GM11168 (cell line): ENCODE results near the gene GLOD4.
"Not testable (repeated sequence)": the region's sequence is repeated elsewhere in the genome, so short reads cannot be mapped to it uniquely, and the experiment has no call there.

Experiments
- in situ Hi-C: fragments of 300-500 bp; cut with MboI; formaldehyde crosslinking; loops from one replicate; pipeline ENCODE4 v1.12.0; 2022; ENCODE audit warnings: low sequenced_read_pairs; ENCODE audit not compliant: unreplicated experiment

The GLOD4 gene, protein sequence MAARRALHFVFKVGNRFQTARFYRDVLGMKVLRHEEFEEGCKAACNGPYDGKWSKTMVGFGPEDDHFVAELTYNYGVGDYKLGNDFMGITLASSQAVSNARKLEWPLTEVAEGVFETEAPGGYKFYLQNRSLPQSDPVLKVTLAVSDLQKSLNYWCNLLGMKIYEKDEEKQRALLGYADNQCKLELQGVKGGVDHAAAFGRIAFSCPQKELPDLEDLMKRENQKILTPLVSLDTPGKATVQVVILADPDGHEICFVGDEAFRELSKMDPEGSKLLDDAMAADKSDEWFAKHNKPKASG

DNA sequence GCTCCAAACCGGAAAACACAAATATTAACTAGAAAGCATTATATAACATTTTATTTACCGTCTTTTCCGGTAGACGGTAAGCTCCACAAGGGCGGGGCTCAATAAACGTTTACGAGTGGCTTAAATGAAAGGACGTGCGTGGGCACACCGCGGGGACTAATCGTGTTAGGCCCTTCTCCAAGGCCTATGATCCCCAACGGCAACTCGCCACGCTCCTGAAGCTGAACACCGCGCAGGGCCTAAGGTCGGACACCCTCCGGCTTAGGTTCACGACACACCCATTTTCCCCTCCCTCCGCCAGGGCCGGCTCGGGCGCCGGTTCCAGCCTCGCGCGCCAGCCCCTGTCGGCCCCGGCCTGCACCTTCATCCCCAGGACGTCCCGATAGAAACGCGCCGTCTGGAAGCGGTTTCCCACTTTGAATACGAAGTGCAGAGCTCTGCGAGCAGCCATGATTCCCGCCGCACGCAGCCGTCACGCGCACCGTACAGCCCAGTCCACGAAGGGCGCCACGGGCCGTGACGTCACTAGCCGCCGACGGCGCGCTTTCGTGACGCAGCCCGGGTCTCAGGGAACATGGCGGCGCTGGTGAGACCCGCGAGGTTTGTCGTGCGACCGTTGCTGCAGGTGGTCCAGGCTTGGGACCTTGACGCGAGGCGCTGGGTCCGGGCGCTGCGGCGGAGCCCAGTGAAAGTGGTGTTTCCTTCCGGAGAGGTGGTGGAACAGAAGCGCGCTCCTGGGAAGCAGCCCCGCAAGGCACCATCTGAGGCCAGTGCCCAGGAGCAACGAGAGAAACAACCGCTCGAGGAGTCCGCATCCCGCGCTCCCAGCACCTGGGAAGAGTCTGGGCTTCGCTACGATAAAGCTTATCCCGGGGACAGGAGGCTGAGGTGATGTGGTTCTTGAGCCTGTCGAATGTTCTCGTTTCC lies at the start of gene GLOD4, which contains the start of gene MRM3:
TSS of gene GLOD4 (minus strand) at position 476 of the 927 bp plus-strand sequence. CDS start at position 451, 25 bp downstream.
TSS of gene MRM3 (plus strand) at position 549 of the 927 bp plus-strand sequence. CDS start at position 575, 26 bp downstream.
- in situ Hi-C loops = no loop called here

DNA sequence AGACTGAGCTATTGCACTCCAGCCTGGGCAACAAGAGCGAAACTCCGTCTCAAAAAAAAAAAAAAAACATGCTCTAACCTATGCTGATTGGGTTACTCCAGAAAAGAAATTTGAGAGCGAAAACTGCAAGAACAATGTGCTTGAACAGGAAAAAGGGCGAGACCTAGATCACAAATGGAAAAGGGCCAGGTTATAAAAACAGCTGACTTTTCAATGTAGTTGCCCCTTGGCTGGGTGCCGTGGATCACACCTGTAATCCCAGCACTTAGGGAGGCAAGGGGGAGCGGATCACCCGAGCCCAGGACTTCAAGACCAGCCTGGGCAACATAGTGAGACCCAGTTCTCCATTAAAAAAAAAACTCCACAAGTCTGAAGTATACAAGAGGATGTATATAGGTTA lies 48.9 kb upstream of the GLOD4 start:
- in situ Hi-C loops = no loop called here

- in situ Hi-C loops = no loop called here
Observed at GRCh38 chr17:830381-830780, 48.3 kb upstream of the GLOD4 start.

DNA sequence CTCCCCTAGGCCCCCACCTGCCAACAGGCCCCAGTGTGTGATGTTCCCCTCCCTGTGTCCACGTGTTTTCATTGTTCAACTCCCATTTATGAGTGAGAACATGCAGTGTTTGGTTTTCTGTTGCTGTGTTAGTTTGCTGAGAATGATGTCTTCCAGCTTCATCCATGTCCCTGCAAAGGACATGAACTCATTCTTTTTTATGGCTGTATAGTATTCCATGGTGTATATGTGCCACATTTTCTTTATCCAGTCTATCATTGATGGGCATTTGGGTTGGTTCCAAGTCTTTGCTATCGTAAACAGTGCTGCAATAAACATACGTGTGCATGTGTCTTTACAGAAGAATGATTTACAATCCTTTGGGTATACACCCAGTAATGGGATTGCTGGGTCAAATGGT lies 47.5 kb upstream of the GLOD4 start:
- in situ Hi-C loops = not testable (repeated sequence)

DNA sequence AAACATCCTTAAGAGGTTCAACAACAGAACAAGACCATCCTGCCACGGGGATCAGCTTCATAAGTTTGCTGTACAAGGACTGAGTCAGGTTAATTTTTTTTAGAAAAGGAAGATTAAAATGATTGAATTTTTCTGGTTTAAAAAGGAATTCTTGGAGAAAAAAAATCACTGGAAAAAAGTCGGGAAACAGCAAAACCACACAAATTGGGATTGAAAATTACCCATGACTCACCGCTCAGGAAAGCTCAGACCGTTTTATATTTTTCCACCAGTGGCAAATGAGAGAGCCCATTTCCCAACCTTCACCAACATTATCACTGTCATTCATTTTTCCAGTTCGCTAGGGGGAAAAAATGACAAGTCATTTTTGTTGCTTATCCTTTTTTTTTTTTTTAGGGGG lies 46.7 kb upstream of the GLOD4 start:
- in situ Hi-C loops = no loop called here

GRCh38 chr17:826778-827177 lies 44.7 kb upstream of the GLOD4 start:
- in situ Hi-C loops = no loop called here

GRCh38 chr17:825216-825615 lies 43.1 kb upstream of the GLOD4 start:
- in situ Hi-C loops = no loop called here

DNA sequence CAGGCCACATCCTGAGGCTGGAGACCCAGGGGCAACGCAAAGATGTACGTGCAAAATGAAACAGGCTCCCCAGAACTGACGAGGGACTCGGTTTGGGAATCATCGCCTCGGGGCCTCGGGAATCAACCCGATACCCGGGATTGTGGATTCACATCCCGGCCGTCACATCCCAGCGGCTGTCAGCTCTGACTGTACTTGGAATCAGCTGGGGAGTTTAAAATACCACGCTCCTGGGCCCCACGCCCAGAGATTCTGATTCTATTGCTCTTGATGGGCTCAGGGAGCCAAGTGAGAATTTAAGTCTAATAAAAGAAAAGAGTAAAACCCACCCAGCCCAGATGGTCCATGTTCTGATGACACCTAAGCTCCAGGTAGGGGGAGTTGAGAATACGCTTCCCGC lies 42.3 kb upstream of the GLOD4 start:
- in situ Hi-C loops = no loop called here

DNA sequence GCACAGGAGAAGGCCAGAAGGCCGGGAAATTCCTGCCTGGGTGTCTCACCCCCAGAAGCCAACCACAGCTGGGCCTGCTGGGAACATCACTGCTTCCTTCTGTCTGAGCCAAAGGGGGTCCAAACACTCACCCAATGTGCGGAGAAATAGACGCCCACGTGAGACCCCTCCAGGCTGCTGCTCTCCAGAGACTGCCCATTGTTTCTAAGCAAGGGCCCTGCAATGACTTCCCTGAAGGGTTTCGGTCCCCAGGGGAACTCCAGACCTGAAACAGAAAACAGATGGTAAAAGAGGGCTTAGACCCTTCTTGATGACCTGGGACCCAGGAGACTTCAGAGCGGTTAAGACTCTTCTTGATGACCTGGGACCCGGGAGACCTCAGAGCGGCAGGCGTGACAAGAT lies 41.4 kb upstream of the GLOD4 start:
- in situ Hi-C loops = no loop called here

DNA sequence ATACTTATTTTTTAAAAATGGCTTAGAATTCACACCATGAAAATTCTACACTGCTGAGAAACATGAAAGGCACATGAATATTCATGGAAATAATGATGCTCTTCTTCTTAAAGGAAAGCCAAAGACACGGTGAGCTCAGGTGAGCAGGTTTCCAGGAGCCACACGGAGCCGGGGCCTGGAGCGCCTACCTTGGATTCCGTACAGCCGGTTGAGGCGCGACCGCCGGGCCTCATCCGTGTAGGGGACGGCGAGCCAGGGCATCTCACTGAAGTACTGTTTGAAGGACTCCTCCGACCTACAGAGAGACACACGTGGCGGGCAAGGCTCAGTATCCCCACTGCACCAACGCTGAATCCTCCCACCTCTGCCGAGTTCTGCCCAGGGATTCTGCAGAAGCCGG lies 37.2 kb upstream of the GLOD4 start:
- in situ Hi-C loops = no loop called here

GRCh38 chr17:814371-814770 lies 32.3 kb upstream of the GLOD4 start:
- in situ Hi-C loops = no loop called here

- in situ Hi-C loops = no loop called here
Observed at GRCh38 chr17:812638-813204, 30.6 kb upstream of the GLOD4 start.

DNA sequence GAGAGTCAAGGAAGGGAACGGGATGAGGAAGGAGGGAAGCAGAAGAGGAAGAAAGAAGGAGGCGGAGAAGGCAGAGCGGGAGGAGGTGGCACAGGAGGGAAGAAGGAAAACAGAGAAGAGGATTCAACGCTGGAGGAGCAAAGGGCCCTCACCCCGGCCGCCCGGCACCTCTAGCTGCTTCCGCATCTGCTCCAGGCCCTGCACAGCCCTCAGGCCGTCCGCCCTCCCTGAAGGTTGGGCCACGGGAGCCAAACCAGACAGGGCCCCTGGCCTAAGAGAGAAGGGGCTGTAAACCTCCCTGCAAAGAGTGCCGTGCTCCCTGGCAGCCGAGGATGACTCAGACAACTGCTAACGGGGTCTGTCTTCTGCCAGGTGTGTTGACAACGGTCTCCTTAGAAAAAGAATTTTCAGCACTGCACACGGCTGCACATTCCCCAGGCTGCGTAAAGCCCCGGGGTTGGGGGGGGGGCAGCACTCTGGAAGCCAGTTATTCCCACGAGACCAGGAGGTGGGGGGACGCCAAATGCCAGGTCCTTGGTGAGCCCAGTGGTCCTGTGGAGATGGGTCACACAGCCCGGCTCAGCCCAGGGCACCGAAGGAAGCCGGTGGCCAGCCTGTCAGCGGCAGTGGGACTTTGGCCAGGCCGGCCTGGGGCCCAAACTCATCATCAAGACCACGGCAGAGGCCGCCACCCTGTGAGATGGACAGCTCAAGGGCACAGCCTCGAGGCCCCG lies 29.1 kb upstream of the GLOD4 start:
- in situ Hi-C loops = no loop called here

GRCh38 chr17:807523-808294 lies 25.6 kb upstream of the GLOD4 start:
- in situ Hi-C loops = no loop called here

- in situ Hi-C loops = no loop called here
Observed at GRCh38 chr17:806781-807522, 24.9 kb upstream of the GLOD4 start.

DNA sequence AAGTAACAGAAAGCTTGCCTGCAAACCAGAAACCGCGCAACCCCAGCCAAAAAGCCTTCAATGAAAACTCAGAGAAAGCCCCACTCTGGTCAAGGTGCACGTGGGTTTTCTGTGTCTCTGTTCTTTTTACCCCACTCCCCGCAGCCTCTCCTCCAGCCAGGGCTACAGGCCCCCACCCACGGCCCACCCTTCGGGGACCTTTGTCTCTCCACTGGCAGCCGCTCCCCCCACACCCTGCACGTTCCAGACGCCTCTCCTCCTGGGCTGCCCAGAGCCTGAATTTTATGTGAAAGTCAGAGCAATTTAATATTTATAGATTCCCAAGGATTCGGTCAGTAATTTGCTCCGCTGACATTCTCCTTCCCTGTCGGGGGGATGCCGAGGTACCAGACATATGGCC lies 24.3 kb upstream of the GLOD4 start:
- in situ Hi-C loops = no loop called here

- in situ Hi-C loops = not testable (repeated sequence)
Observed at GRCh38 chr17:805886-806285, 23.8 kb upstream of the GLOD4 start.

GRCh38 chr17:804541-805435 lies 22.7 kb upstream of the GLOD4 start:
- in situ Hi-C loops = no loop called here
